Left lung (tissue), 10 donors: Measurements from ENCODE around the gene CYP1A1. TPM values are rescaled to one million over a fixed set of nuclear protein-coding genes. Genes with fewer than 3 reads are reported as not detected.

Source experiments
- ATAC-seq: fragments of 200-7000 bp; cut with Tn5 transposase; one replicate; pipeline ENCODE4 v1.9.1; 2020; ENCODE audit warnings: moderate library complexity
- DNase-seq, 4 donors: peaks; one replicate each; pipeline ENCODE4 v3.0.0-alpha.2; 2013 to 2020
- H3K27ac ChIP-seq, 2 donors: fragments of 200-600 bp; sonication (generic) in 1 of 2; one replicate each; pipeline versions ENCODE4 v1.5.0 to v1.8.0; 2020 to 2021
- H3K27me3 ChIP-seq, 2 donors: fragments of 200-600 bp; sonication (generic) in 1 of 2; one replicate each; pipeline versions ENCODE4 v1.5.0 to v1.8.0; 2020 to 2021
- H3K36me3 ChIP-seq, 2 donors: fragments of 200-600 bp; sonication (generic) in 1 of 2; one replicate each; pipeline versions ENCODE4 v1.5.0 to v1.8.0; 2020 to 2021
- H3K4me1 ChIP-seq, 2 donors: fragments of 200-600 bp; one replicate each; pipeline ENCODE4 v1.8.0; 2021
- H3K4me3 ChIP-seq, 2 donors: fragments of 200-600 bp; sonication (generic) in 1 of 2; one replicate each; pipeline versions ENCODE4 v1.5.0 to v1.8.0; 2020 to 2021; ENCODE audit warnings: mild to moderate bottlenecking in 1 of 2
- H3K9me3 ChIP-seq, 2 donors: fragments of 200-600 bp; sonication (generic) in 1 of 2; one replicate each; pipeline versions ENCODE4 v1.5.0 to v1.8.0; 2020 to 2021
- CTCF ChIP-seq, 2 donors: fragments of 200-600 bp; sonication (generic) in 1 of 2; IDR thresholded peaks; one replicate each; pipeline versions ENCODE4 v1.5.0 to v1.8.0; 2021; ENCODE audit warnings: antibody characterized with exemption in 2 of 2
- intact Hi-C, 2 donors: fragments of 100-400 bp; cut with DNase I; formaldehyde crosslinking; loops; one replicate each; pipeline versions ENCODE4 v1.11.2 to v1.14.2; 2022
- polyA plus RNA-seq, 6 donors: library from polyadenylated mRNA; unstranded; fragments of 120-200 nt; gene quantifications; one replicate each; pipeline ENCODE4 v1.2.1, GENCODE V29; 2013; ENCODE audit not compliant: insufficient read length in 6 of 6
- total RNA-seq, 2 donors: library from RNA; stranded (reverse); fragmentation: NEBNext Ultra II Directional; extraction: Animal tissue kit (Norgen Biotek cat#: 25700); gene quantifications; one replicate each; pipeline ENCODE4 v1.2.1, GENCODE V29; 2021
- donor health status: DM: no; HTN: yes; CAD: no.
- donor health status: DM: no; HTN: no; CAD: no.

Gene CYP1A1
- total and polyA plus RNA-seq, 8 donors: 0.31 to 1.4 (median 0.86) TPM; not detected in 2

GRCh38 chr15:74769463-74770025, 44.2 kb upstream of the CYP1A1 start:
- DNase-seq: peak in 1 of 4 donors; percentile 2
- Histone ChIP-seq H3K4me3 (no peak overlapping the region), H3K4me1 (peaks cover 5 to 26% of the 10 kb centered on the region in 2 donors), H3K9me3 (no peaks in the 10 kb centered on the region), H3K27ac (no peak overlapping the region), H3K27me3 (peaks cover 0 to 4% of the 10 kb centered on the region in 2 donors), H3K36me3 (no peaks in the 10 kb centered on the region)
- no peak for ATAC-seq
- TF ChIP-seq CTCF (IDR thresholded peaks at IDR 0.05): no peak
- intact Hi-C loops: loop anchor here (2.0 to 10.0 kb wide), 3 partner anchors 135 to 183 kb away; no protein-coding TSS in a partner anchor

GRCh38 chr15:74768771-74769342, 43.5 kb upstream of the CYP1A1 start:
- peaks cover 0 to 4% of the 10 kb centered on the region in 2 donors for H3K27me3 ChIP-seq
- peaks cover 5 to 19% of the 10 kb centered on the region in 2 donors for H3K4me1 ChIP-seq
- no peak overlapping the region for H3K4me3 ChIP-seq
- ATAC-seq (peak; percentile 78), DNase-seq (peak in 3 of 4 donors; percentile 42 to 85 (median 69))
- intact Hi-C loops: loop anchor here (2.0 to 10.0 kb wide), 2 partner anchors 134 kb away; no protein-coding TSS in a partner anchor
- no peak overlapping the region for H3K27ac ChIP-seq
- no peaks in the 10 kb centered on the region for H3K36me3 ChIP-seq
- peak; percentile 67 to 84 for TF ChIP-seq CTCF (IDR thresholded peaks at IDR 0.05)
- H3K9me3 ChIP-seq: no peaks in the 10 kb centered on the region

GRCh38 chr15:74768099-74768770, 42.9 kb upstream of the CYP1A1 start:
- no peak for TF ChIP-seq CTCF (IDR thresholded peaks at IDR 0.05)
- Histone ChIP-seq H3K9me3 (no peaks in the 10 kb centered on the region), H3K4me3 (no peak overlapping the region), H3K4me1 (peaks cover 5 to 13% of the 10 kb centered on the region in 2 donors), H3K36me3 (no peaks in the 10 kb centered on the region), H3K27me3 (peaks cover 0 to 4% of the 10 kb centered on the region in 2 donors), H3K27ac (no peak overlapping the region)
- intact Hi-C loops: loop anchor here (2.0 to 10.0 kb wide), 2 partner anchors 133 kb away; no protein-coding TSS in a partner anchor
- ATAC-seq (no peak), DNase-seq (peak in 1 of 4 donors; percentile 45)

- intact Hi-C loops: loop anchor here (2.0 to 10.0 kb wide), 2 partner anchors 133 kb away; no protein-coding TSS in a partner anchor
- peak in 1 of 4 donors; percentile 24 for DNase-seq
- Histone ChIP-seq H3K27me3 (peaks cover 0 to 4% of the 10 kb centered on the region in 2 donors), H3K9me3 (no peaks in the 10 kb centered on the region), H3K36me3 (no peaks in the 10 kb centered on the region), H3K4me3 (no peak overlapping the region), H3K4me1 (peaks cover 5 to 13% of the 10 kb centered on the region in 2 donors), H3K27ac (no peak overlapping the region)
- no peak for TF ChIP-seq CTCF (IDR thresholded peaks at IDR 0.05)
- no peak for ATAC-seq
Measured at GRCh38 chr15:74767167-74768098, 42.1 kb upstream of the CYP1A1 start.
